Activated CD4-positive, alpha-beta T cell treated with anti-CD3 and anti-CD28 coated beads for 4 hours (primary cell): Measurements from ENCODE around the gene WDR75.
A peak's percentile ranks its signal among the peaks of the same experiment; 100 is the strongest.
"Not testable (repeated sequence)": the region's sequence is repeated elsewhere in the genome, so short reads cannot be mapped to it uniquely, and the experiment has no call there.

ENCODE experiments used
- DNase-seq, 2 donors: peaks; one replicate each; pipeline ENCODE4 v3.0.0-alpha.2; 2020

Gene WDR75

GRCh38 chr2:189440947-189441708 is at the start of gene WDR75:
Gene WDR75, plus strand, starts transcription at chr2:189441474. Its CDS starts 19 bp downstream, at chr2:189441493.
- DNase-seq, result peak; percentile 92 to 94

- no peak for DNase-seq
Observed at GRCh38 chr2:189393440-189394111, 47.7 kb upstream of the WDR75 start.

DNA sequence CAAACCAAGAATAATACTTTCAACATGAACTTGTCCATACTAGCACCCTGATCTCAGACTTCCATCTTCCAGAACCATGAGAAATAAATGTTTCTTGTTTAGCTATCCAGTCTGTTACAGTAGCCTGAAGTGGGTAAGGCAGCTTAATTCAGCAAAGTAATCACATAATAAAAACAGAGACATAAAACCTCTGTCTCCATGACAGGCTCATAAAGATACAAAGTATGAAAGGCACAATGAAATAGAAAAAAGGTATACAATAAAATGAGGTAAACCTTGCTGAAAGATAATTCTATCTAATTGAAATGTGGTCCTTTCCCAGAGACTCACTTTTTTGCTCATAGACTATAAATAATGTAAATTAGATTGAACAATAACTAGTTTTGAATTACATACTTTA is 46.7 kb upstream of the WDR75 start:
- no peak for DNase-seq

GRCh38 chr2:189402932-189403331 is 38.3 kb upstream of the WDR75 start:
- DNase-seq, result no peak

DNA sequence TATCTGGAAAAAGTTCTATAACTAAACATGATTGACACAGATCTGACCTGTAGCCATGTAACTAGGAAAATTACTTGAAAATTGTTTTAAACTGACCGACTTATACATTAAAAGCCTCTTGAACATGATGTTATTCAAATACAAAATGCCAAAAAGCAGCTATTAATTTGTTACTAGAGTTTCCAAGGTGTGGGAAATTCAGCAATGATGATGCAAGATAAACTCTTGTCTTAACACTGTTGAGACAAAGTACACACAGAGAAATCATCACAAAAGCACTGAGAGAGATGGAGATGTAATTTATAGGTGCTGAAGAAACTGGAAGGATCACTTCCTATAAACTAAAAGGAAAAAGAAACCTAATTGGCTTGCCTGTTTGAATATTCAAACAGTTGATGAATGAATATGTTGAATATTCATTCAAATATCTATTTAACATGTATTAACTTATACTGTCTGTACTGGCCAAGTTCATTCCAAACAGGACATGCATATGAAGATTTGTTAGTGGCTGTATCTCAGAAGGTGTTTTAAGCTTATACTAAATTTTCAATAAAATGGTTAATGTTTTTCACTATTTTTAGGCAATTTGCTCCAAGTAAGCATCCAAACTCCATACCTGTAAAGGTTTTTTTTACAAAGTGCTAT is 34.6 kb upstream of the WDR75 start:
- DNase-seq, result no peak

- DNase-seq, result no peak
Observed at GRCh38 chr2:189407281-189408209, 33.7 kb upstream of the WDR75 start.

DNA sequence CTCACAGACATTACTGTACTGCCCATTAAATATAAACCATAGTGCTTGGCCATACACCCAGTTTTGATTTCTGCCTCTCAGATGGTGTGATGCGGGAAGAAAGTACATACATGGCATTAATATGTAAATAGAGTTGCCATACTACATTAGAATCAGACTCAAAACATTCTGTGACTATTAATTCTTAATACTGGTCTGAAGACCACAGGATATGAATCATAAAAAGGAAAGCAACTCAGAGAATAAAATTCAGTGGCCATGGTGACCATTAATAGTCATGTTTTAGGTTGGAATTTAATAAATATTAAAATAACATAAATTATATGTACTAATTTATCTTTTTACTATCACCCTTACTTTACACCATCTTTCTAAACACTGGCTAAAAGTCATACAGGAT is 33.0 kb upstream of the WDR75 start:
- no peak for DNase-seq

DNA sequence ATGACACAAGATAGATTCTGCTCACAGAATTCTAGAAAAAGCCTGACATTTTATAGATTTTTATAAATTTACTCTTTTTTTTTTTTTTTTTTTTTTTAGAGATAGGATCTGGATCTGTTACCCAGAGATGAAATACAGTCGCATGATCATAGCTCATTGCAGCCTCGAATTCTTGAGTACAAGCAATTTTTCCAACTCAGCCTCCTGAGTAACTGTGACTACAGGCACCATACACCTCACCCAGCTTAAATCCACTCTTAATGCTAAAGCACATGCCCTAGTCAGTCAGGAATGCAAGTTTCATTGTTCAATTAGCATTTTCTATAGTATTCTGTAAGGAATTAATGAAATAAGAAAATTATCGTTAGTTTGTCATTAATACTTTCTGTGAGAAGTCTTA is 32.1 kb upstream of the WDR75 start:
- DNase-seq, result no peak

DNA sequence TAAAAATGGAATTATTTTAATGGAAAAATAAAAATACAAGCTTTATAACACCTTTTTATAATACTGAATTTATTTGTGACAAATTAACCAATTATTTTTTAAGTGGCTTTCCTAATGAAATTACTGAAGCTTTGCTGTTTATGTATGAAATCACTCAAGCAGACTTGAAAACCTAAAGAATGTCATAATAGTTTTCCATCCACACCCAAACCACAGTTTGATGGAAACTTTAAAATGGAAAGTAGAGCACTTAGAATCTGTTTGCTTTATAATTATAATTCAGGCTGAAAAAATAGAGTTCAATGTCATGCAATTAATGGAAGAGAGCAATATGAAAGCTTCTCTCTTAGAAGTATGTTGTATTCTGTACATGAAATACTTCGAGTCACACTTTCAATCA is 31.6 kb upstream of the WDR75 start:
- DNase-seq, result no peak

- DNase-seq, result no peak
Observed at GRCh38 chr2:189411860-189412259, 29.4 kb upstream of the WDR75 start.

DNA sequence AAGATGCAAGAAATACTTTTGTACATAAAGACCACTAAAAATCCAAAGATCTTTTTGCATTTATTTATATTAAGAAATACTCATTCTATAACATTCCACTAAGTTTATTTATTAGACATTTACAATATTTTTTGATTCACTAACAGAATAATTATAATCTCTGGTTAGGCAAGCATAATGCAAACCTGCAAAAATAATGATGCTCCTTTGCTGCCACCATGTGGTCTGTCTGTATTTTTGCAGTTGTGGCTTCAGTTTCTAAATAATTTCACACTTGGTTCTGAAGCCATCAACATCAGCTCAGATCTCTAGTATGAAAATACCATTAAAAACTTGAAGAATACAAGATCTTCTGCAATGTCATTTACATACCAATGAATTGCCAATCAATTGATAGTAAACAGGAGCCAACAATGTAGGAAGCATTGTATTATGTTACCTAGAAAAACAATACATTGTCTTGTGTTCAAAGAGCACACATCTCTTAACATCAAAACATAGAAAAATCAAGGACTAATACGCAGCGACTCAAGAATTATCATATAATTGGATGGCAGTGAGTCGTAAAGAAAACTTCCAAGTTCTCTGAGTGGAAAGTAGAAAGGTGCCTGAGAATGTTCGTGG is 28.8 kb upstream of the WDR75 start:
- DNase-seq, result peak; percentile 16 to 63

DNA sequence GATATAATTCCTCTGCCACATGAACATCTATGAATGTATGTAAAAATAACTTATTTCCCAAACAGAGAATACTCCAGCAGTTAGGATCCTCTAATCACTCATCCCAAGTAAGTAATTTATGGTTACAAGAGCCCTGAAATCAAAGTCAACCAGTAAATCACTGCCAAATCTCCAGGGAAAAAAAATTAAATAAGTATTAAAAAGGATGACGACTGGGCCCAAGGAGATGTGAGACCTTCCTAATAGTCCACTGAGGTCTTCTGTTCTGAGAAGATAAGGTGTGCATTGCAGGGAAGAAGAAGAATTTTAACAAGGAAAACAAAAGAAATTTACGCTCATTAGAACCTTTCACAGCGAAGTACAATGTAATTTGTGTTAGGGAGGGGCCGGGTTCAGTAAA is 28.0 kb upstream of the WDR75 start:
- DNase-seq, result no peak

- DNase-seq, result no peak
Observed at GRCh38 chr2:189421644-189422043, 19.6 kb upstream of the WDR75 start.

DNA sequence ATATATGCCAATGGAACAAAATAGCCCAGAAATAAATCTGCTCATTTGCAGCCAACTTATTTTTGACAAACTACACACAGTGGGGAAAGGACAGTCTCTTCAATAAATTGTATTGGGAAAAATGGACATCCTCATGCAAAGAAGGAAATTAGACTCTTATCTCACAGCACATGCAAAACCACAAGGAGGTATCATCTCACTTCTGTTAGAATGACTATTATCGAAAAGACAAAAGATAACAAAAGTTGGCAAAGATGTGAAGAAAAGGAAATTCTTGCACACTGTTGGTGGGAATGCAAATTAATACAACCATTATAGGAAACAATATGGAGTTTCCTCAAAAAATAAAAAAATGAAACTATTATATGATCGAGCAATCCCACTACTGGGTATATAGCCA is 16.3 kb upstream of the WDR75 start:
- no peak for DNase-seq

GRCh38 chr2:189425676-189426075 is 15.6 kb upstream of the WDR75 start:
- no peak for DNase-seq

GRCh38 chr2:189426886-189427285 is 14.4 kb upstream of the WDR75 start:
- DNase-seq, result no peak

DNA sequence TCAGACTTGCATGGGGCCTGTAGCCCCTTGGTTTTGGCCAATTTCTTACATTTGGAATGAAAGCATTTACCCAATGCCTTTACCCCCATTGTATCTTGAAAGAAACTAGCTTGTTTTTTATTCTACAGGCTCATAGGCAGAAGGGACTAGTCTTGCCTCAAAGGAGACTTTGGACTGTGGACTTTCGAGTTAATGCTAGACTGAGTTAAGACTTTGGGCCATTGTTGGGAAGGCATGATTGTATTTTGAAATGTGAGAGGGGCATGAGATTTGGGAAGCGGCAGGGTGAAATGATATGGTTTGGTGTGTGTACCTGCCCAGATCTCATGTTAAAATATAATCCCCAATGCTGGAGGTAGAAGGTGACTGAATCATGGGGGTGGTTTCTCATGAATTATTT is 13.4 kb upstream of the WDR75 start:
- no peak for DNase-seq

GRCh38 chr2:189430448-189430847 is 10.8 kb upstream of the WDR75 start:
- DNase-seq, result not testable (repeated sequence)

DNA sequence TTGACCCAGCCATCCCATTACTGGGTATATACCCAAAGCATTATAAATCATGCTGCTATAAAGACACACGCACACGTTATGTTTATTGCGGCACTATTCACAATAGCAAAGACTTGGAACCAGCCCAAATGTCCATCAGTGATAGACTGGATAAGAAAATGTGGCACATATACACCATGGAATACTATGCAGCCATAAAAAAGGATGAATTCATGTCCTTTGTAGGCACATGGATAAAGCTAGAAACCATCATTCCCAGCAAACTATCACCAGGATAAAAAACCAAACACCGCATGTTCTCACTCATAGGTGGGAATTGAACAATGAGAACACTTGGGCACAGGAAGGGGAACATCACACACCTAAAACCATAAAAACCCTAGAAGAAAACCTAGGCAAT is 5.5 kb upstream of the WDR75 start:
- DNase-seq, result not testable (repeated sequence)

GRCh38 chr2:189437926-189438325 is 3.3 kb upstream of the WDR75 start:
- DNase-seq, result no peak

DNA sequence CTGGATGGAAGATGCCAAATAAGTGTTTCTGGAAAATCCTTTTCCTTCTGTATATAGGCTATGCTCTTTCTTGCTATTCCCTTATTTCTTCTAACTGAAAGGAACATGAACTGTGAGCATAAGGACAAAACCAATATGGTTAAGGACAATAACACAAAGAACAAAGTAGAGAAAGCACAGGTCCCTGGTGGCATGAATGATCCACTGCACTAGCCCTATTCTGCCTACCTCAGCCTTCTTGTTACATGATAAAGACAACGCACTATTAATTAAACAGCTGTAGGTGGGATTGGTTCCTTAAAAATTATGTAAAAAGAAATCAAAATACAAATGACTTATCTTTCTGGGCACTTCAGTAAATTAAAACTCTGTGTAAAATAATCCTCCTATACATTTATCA is 1.9 kb upstream of the WDR75 start:
- DNase-seq, result no peak

DNA sequence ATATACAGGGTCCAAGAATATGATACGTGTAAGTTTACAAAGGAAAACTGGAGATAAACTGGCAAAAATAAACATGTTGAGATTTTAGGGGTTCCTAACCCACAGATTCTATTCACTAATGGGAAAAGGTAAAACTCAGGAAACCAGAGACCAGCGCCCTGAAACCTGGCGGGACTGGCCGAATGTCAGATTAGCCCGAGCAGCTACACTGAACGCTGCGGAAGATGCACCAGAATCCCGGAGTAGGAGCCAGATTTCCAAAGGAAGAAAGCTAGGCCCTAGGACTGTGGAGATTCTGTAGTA is 679 bp upstream of the WDR75 start:
- DNase-seq, result no peak

- DNase-seq, result no peak
Observed at GRCh38 chr2:189441709-189442074, 418 bp downstream of the WDR75 start.
